WTC11 (cell line): Measurements from ENCODE around the gene UBE2R2. TPM values are rescaled to one million over a fixed set of nuclear protein-coding genes. Genes with fewer than 3 reads are reported as not detected.
"Not testable (repeated sequence)": the region's sequence is repeated elsewhere in the genome, so short reads cannot be mapped to it uniquely, and the experiment has no call there.

ENCODE experiments used
- ATAC-seq: fragments of 200-7000 bp; cut with Tn5 transposase; 2 replicates; pipeline ENCODE4 v1.10.0; 2021; ENCODE audit warnings: mild to moderate bottlenecking, moderate library complexity
- CTCF ChIA-PET: fragments of 300-600 bp; sonication (Branson Sonifier 250); formaldehyde crosslinking; loops from one replicate; lab custom pipeline; 2021; ENCODE audit warnings: antibody characterized with exemption; lab: Charles Lee
- POLR2A ChIA-PET: fragments of 350-600 bp; sonication (Branson Sonifier 250); formaldehyde crosslinking; loops from one replicate; lab custom pipeline; 2021; ENCODE audit warnings: antibody characterized with exemption; lab: Charles Lee
- DNase-seq: peaks from one replicate; pipeline ENCODE4 v3.0.0; 2021; ENCODE audit warnings: low spot score
- H3K27ac Mint-ChIP-seq: 2 replicates; pipeline ENCODE4 v1.8.0; 2021; ENCODE audit warnings: mixed read lengths
- H3K27me3 Mint-ChIP-seq: 2 replicates; pipeline ENCODE4 v1.8.0; 2021; ENCODE audit warnings: low read depth, mild to moderate bottlenecking, moderate library complexity, mixed read lengths
- H3K36me3 Mint-ChIP-seq: 2 replicates; pipeline ENCODE4 v1.8.0; 2021; ENCODE audit warnings: mixed read lengths
- H3K4me1 Mint-ChIP-seq: 2 replicates; pipeline ENCODE4 v1.8.0; 2022; ENCODE audit warnings: mixed read lengths
- H3K4me3 Mint-ChIP-seq: 2 replicates; pipeline ENCODE4 v1.8.0; 2021; ENCODE audit warnings: mild to moderate bottlenecking, moderate library complexity, mixed read lengths
- H3K9me3 Mint-ChIP-seq: 2 replicates; pipeline ENCODE4 v1.8.0; 2021; ENCODE audit warnings: mixed read lengths
- AFF4 ChIP-seq: sonication (generic); formaldehyde crosslinking; IDR thresholded peaks from 2 replicates; pipeline ENCODE4 v1.8.1; 2023; ENCODE audit warnings: mild to moderate bottlenecking, missing genetic modification reagents, borderline replicate concordance
- EMX1 ChIP-seq: fragments of 250-450 bp; sonication (Bioruptor Pico); IDR thresholded peaks from 2 replicates; pipeline ENCODE4 v1.8.0; 2021; ENCODE audit warnings: mild to moderate bottlenecking
- HMGXB4 ChIP-seq: sonication (generic); formaldehyde crosslinking; IDR thresholded peaks from 2 replicates; pipeline ENCODE4 v1.8.1; 2023; ENCODE audit warnings: mild to moderate bottlenecking, moderate library complexity, missing genetic modification reagents
- NFATC4 ChIP-seq: fragments of 250-450 bp; sonication (Bioruptor Pico); IDR thresholded peaks from 2 replicates; pipeline ENCODE4 v1.9.0; 2021; ENCODE audit warnings: mild to moderate bottlenecking
- NFYB ChIP-seq: sonication (generic); formaldehyde crosslinking; conservative IDR thresholded peaks from 2 replicates; pipeline ENCODE4 v1.8.0; 2022; ENCODE audit warnings: low read depth, missing genetic modification reagents
- RELA ChIP-seq: sonication (generic); formaldehyde crosslinking; IDR thresholded peaks from 2 replicates; pipeline ENCODE4 v1.8.1; 2022; ENCODE audit warnings: missing genetic modification reagents, mild to moderate bottlenecking, borderline replicate concordance
- TP53 ChIP-seq: sonication (generic); formaldehyde crosslinking; IDR thresholded peaks from 2 replicates; pipeline ENCODE4 v1.8.1; 2023; ENCODE audit warnings: mild to moderate bottlenecking, missing genetic modification reagents
- ZBTB43 ChIP-seq: sonication (generic); formaldehyde crosslinking; IDR thresholded peaks from 2 replicates; pipeline ENCODE4 v1.8.1; 2023; ENCODE audit warnings: mild to moderate bottlenecking, missing genetic modification reagents
- ZNF121 ChIP-seq: sonication (generic); formaldehyde crosslinking; IDR thresholded peaks from 2 replicates; pipeline ENCODE4 v1.8.0; 2023; ENCODE audit warnings: missing genetic modification reagents
- ZNF423 ChIP-seq: fragments of 250-450 bp; sonication (Bioruptor Pico); IDR thresholded peaks from 2 replicates; pipeline ENCODE4 v2.1.2; 2022; ENCODE audit warnings: mild to moderate bottlenecking, moderate library complexity
- total RNA-seq: library from RNA; stranded (reverse); gene quantifications from 3 replicates; pipeline ENCODE4 v1.2.3, GENCODE V29; 2021

Gene UBE2R2
- total RNA-seq, 1 experiment from 2014 or later: 45.0 TPM

DNA sequence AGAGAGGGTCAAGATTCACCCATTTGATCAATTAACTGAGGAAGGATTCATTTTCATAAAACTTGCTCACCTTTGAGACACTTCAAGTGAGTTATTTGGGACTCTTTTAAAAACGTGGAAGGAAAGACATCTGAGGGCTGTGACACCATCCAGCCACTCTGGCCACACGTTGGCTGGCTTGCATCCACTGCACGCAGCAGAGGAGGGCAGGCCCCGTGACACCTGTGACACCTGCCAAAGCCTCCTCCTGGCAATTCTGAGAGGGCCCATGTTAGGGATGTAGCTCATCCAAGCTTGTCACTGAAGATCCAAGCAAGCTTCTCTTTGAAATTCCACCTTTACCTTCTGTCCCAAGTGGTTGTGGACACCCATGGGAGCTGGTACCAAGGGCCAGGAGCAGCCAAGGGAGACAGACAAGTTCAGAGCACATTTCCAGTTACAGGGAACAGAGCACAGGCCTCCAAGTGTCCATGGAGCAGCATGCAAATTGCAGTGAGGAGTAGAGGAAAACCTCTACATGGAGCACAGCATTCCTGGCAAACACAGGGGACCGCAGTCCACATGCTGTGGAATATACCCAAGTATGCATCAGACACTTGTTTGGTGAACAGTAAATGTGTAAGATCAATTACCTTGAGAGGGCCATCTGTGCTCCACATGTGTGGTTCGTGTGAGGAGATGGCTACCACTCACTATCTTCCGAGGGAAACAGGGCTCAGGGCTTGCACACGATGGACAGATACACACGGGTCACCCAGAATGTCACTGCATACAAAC lies 16.8 kb upstream of the UBE2R2 start (continued):
- no peak for TF ChIP-seq ZNF423 (CRISPR knock-in tag)
- TF ChIP-seq AFF4 (CRISPR knock-in tag): no peak
- TF ChIP-seq ZBTB43 (CRISPR knock-in tag): no peak
- no peak for TF ChIP-seq NFATC4 (CRISPR knock-in tag)
- TF ChIP-seq, all 79 proteins: peak for 0

DNA sequence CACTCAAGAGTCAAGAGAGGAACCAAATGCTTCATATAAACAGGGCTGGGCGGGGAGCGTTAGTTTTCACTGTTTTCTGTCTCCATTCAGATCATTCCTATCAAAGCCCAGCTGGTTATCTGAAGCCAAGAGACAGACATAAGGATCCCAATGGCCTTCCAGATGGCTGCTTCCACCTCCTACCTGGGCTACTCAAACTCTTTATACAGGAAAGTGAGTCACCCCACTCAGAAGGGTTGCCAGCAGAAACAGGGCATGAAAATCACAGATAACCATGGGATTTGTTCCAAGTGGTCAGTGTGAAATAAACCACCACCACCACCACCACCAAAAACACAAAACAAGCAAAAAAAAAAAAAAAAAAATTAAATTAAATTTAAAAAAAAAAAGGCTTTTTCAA lies 16.1 kb upstream of the UBE2R2 start:
- H3K4me1 Mint-ChIP-seq: peaks cover 10% of the 10 kb centered on the region
- CTCF ChIA-PET: no interaction called here
- DNase-seq (no peak), ATAC-seq (no peak)
- H3K4me3 Mint-ChIP-seq: no peak overlapping the region
- peaks cover 3% of the 10 kb centered on the region; the same call in 1 of the 2 replicates for H3K27me3 Mint-ChIP-seq
- TF ChIP-seq ZNF121: no peak
- TF ChIP-seq HMGXB4 (CRISPR knock-in tag): no peak
- no peak for TF ChIP-seq EMX1 (CRISPR knock-in tag)
- TF ChIP-seq NFYB: no peak
- no peak for TF ChIP-seq RELA
- no peak for TF ChIP-seq TP53
- H3K9me3 Mint-ChIP-seq: peaks cover 13% of the 10 kb centered on the region
- no peak overlapping the region for H3K27ac Mint-ChIP-seq
- H3K36me3 Mint-ChIP-seq: peaks cover 6% of the 10 kb centered on the region; the same call in 1 of the 2 replicates
- POLR2A ChIA-PET: no interaction called here

- POLR2A ChIA-PET, H3K27ac Mint-ChIP-seq, H3K36me3 Mint-ChIP-seq, CTCF ChIA-PET, DNase-seq, H3K4me3 Mint-ChIP-seq, H3K27me3 Mint-ChIP-seq, H3K4me1 Mint-ChIP-seq, ATAC-seq: not testable (repeated sequence)
- peaks cover 12% of the 10 kb centered on the region for H3K9me3 Mint-ChIP-seq
These were observed 14.9 kb upstream of the UBE2R2 start for GRCh38 chr9:33801943-33802500.

GRCh38 chr9:33804196-33804595 lies 12.8 kb upstream of the UBE2R2 start:
- POLR2A ChIA-PET, H3K36me3 Mint-ChIP-seq, CTCF ChIA-PET, H3K4me3 Mint-ChIP-seq, ATAC-seq, H3K27ac Mint-ChIP-seq, H3K4me1 Mint-ChIP-seq, DNase-seq, H3K9me3 Mint-ChIP-seq, H3K27me3 Mint-ChIP-seq: not testable (repeated sequence)

DNA sequence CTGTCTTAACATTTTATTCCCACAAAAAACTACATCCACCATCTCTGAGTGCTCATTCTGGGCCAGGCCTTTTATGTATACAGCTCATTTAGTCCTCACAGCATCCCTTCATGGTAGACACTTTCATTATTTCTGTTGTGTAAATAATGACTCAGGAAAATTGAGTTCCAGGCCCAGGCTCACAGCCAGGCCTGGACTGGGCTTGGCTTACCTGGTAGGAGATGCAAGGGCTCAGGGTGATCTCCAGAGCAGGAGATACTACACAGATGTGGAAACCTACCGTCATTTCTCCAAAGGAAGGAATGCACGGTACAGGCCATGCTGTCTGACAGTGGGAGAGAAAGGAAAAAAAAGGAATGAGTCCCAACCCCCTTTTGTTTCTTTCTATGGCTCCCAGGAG lies 9.8 kb upstream of the UBE2R2 start:
- H3K9me3 Mint-ChIP-seq, POLR2A ChIA-PET, H3K27me3 Mint-ChIP-seq, DNase-seq, H3K4me1 Mint-ChIP-seq, H3K4me3 Mint-ChIP-seq, H3K36me3 Mint-ChIP-seq, ATAC-seq, H3K27ac Mint-ChIP-seq, CTCF ChIA-PET: not testable (repeated sequence)

DNA sequence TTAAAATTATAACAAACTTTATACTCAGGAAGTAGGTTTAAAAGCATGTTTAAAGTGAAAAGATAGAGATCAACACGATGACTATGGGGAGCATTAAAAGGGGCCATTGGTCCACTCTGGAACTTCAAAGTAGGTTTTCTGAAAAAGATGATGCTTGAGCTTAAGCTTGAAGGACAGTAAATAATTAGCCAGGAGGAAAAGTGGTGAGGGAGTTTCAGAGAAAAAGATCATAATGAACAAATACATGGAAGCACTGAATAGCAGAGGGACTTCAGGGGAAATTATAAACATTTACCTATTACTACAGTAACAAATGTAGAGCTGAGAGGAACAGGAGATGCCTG lies 8.0 kb upstream of the UBE2R2 start:
- ATAC-seq, POLR2A ChIA-PET, DNase-seq, H3K4me1 Mint-ChIP-seq, CTCF ChIA-PET, H3K9me3 Mint-ChIP-seq, H3K27me3 Mint-ChIP-seq, H3K36me3 Mint-ChIP-seq, H3K4me3 Mint-ChIP-seq, H3K27ac Mint-ChIP-seq: not testable (repeated sequence)
